ENCODE results near the gene FOXO1. TPM values are rescaled to one million over a fixed set of nuclear protein-coding genes. Genes with fewer than 3 reads are reported as not detected.

FOXO1 gene
- total RNA-seq, 1 donor from 2014 or later, result 7.6 TPM

- H3K36me3 ChIP-seq (ENCODE audit: control insufficient read depth, insufficient read depth, low read length), result no peaks in the 10 kb centered on the region
- no peak overlapping the region for H3K4me3 ChIP-seq (ENCODE audit: low read depth, low read length)
- TF ChIP-seq CTCF (IDR thresholded peaks at IDR 0.05; ENCODE audit: insufficient read depth, low read length, severe bottlenecking), result no peak
- DNase-seq (ENCODE audit: low read depth), result no peak
- FAIRE-seq, result no peak
- H3K27me3 ChIP-seq (ENCODE audit: control insufficient read depth, insufficient read depth, low read length), result no peaks in the 10 kb centered on the region
Measured at GRCh38 chr13:40622246-40622645, 44.2 kb downstream of the FOXO1 start.

GRCh38 chr13:40619479-40619814 is 47.0 kb downstream of the FOXO1 start:
- TF ChIP-seq CTCF (IDR thresholded peaks at IDR 0.05; ENCODE audit: insufficient read depth, low read length, severe bottlenecking), result no peak
- no peak for FAIRE-seq
- DNase-seq (ENCODE audit: low read depth), result no peak
- Histone ChIP-seq H3K4me3 (ENCODE audit: low read depth, low read length) (no peak overlapping the region), H3K27me3 (ENCODE audit: control insufficient read depth, insufficient read depth, low read length) (no peaks in the 10 kb centered on the region), H3K36me3 (ENCODE audit: control insufficient read depth, insufficient read depth, low read length) (no peaks in the 10 kb centered on the region)

GRCh38 chr13:40618581-40619478 is 47.6 kb downstream of the FOXO1 start:
- Histone ChIP-seq H3K27me3 (ENCODE audit: control insufficient read depth, insufficient read depth, low read length) (no peaks in the 10 kb centered on the region), H3K36me3 (ENCODE audit: control insufficient read depth, insufficient read depth, low read length) (no peaks in the 10 kb centered on the region), H3K4me3 (ENCODE audit: low read depth, low read length) (no peak overlapping the region)
- no peak for TF ChIP-seq CTCF (IDR thresholded peaks at IDR 0.05; ENCODE audit: insufficient read depth, low read length, severe bottlenecking)
- FAIRE-seq (no peak), DNase-seq (ENCODE audit: low read depth) (no peak)

DNA sequence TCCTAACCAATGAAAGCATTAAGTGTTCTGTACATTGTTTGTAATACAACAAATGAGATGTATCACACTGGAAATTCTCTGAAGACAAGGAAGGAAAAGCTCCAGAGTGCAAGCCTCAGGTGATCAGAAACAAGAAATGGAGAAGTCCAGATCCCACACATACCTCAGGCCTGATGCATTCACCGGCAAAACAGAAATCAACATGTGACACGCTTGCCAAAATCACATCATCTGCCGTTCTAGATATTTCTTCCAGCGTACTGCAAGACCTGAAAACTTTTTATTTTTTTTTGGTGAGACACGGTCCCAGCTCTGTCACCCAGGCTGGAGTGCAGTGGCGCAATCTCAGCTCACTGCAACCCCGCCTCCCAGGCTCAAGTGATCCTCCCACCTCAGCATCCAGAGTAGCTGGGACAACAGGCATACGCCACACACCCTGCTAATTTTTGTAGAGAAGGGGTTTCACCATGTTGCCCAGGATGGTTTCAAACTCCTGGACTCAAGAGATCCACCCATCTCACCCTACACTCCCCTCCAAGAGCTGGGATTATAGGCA is 48.6 kb downstream of the FOXO1 start:
- no peak for DNase-seq (ENCODE audit: low read depth)
- FAIRE-seq, result no peak

GRCh38 chr13:40615619-40616018 is 50.8 kb downstream of the FOXO1 start:
- Histone ChIP-seq H3K4me3 (ENCODE audit: low read depth, low read length) (no peak overlapping the region), H3K27me3 (ENCODE audit: control insufficient read depth, insufficient read depth, low read length) (no peaks in the 10 kb centered on the region), H3K36me3 (ENCODE audit: control insufficient read depth, insufficient read depth, low read length) (no peaks in the 10 kb centered on the region)
- TF ChIP-seq CTCF (IDR thresholded peaks at IDR 0.05; ENCODE audit: insufficient read depth, low read length, severe bottlenecking), result no peak
- FAIRE-seq, result no peak
- no peak for DNase-seq (ENCODE audit: low read depth)

More for the DNA sequence above, 48.6 kb downstream of the FOXO1 start:
- Histone ChIP-seq H3K36me3 (ENCODE audit: control insufficient read depth, insufficient read depth, low read length) (no peaks in the 10 kb centered on the region), H3K27me3 (ENCODE audit: control insufficient read depth, insufficient read depth, low read length) (no peaks in the 10 kb centered on the region), H3K4me3 (ENCODE audit: low read depth, low read length) (no peak overlapping the region)
- TF ChIP-seq CTCF (IDR thresholded peaks at IDR 0.05; ENCODE audit: insufficient read depth, low read length, severe bottlenecking), result no peak

Measured in bronchial epithelial cell (primary cell).